ENCODE data around the gene WDR5. TPM values are rescaled to one million over a fixed set of nuclear protein-coding genes. Genes with fewer than 3 reads are reported as not detected.

WDR5 gene
- total RNA-seq, 1 donor from 2014 or later, result 82.9 TPM

GRCh38 chr9:134157378-134157885 is 21.6 kb downstream of the WDR5 start:
- no peak for DNase-seq (ENCODE audit: low read depth)

- no peak for DNase-seq (ENCODE audit: low read depth)
Measured at GRCh38 chr9:134158242-134158641, 22.4 kb downstream of the WDR5 start.

- DNase-seq (ENCODE audit: low read depth), result peak; percentile 56
Measured at GRCh38 chr9:134158753-134159392, 23.0 kb downstream of the WDR5 start.

- no peak for DNase-seq (ENCODE audit: low read depth)
Measured at GRCh38 chr9:134159566-134160245, 23.8 kb downstream of the WDR5 start.

- DNase-seq (ENCODE audit: low read depth), result no peak
Measured at GRCh38 chr9:134161647-134162046, 25.8 kb downstream of the WDR5 start.

GRCh38 chr9:134162212-134162775 is 26.4 kb downstream of the WDR5 start:
- no peak for DNase-seq (ENCODE audit: low read depth)

GRCh38 chr9:134162926-134163370 is 27.1 kb downstream of the WDR5 start:
- DNase-seq (ENCODE audit: low read depth), result no peak

- no peak for DNase-seq (ENCODE audit: low read depth)
Measured at GRCh38 chr9:134163371-134164196, 27.7 kb downstream of the WDR5 start.

- DNase-seq (ENCODE audit: low read depth), result no peak
Measured at GRCh38 chr9:134164879-134165278, 29.0 kb downstream of the WDR5 start.

- DNase-seq (ENCODE audit: low read depth), result peak; percentile 22
Measured at GRCh38 chr9:134165357-134166315, 29.8 kb downstream of the WDR5 start.

- no peak for DNase-seq (ENCODE audit: low read depth)
Measured at GRCh38 chr9:134166374-134166773, 30.5 kb downstream of the WDR5 start.

- peak; percentile 52 for DNase-seq (ENCODE audit: low read depth)
Measured at GRCh38 chr9:134167530-134167931, 31.6 kb downstream of the WDR5 start.

GRCh38 chr9:134168757-134169550 is 33.1 kb downstream of the WDR5 start:
- no peak for DNase-seq (ENCODE audit: low read depth)

- no peak for DNase-seq (ENCODE audit: low read depth)
Measured at GRCh38 chr9:134169724-134170401, 34.0 kb downstream of the WDR5 start.

GRCh38 chr9:134170532-134171315 is 34.8 kb downstream of the WDR5 start:
- no peak for DNase-seq (ENCODE audit: low read depth)

- peak; percentile 32 for DNase-seq (ENCODE audit: low read depth)
Measured at GRCh38 chr9:134171316-134172197, 35.7 kb downstream of the WDR5 start.

Measured in myocyte (in vitro differentiated cells).